ENCODE measurements around the gene GDPD3.

Gene GDPD3

DNA sequence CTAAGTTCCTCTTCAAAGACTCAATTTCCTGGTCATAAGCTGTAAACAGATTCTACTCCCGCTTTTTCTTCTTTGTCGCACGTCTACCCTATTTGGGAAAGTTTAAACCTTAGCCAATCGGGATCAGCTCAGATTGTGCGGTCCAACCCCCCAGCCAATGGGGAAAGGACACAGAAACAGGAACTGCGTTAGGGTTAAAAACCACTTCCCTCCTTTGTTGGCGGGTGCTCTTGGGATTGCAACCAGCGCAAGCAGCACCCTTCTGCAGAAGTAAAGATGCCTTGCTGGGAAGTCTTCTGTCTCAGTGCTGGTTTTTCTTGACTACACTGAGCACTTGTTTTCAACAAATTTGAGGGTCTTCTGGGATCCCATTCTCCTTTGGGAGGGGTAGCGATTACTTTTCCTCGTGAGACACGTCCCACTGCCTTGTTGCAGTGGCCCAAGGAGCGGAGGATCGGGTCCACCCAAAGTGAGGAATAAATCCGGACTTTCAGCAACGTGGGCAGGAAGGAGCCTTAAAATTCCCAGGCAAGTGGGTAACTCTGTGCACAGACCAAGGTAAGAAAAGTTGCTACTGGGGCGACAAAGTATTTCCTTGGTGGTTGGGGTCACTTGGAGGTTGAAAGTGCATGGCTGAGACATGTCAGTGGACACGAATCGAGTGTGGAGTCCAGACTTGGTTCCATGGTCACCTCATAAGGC is 16.3 kb downstream of the GDPD3 start:
- intact Hi-C loops (cut with DNase I) = loop anchor here (1.0 to 10.0 kb wide), 2 partner anchors 25 to 428 kb away; partner anchors contain the start of gene ZNF768
- DNase-seq = peak in 1 of 10 donors; percentile 49

DNA sequence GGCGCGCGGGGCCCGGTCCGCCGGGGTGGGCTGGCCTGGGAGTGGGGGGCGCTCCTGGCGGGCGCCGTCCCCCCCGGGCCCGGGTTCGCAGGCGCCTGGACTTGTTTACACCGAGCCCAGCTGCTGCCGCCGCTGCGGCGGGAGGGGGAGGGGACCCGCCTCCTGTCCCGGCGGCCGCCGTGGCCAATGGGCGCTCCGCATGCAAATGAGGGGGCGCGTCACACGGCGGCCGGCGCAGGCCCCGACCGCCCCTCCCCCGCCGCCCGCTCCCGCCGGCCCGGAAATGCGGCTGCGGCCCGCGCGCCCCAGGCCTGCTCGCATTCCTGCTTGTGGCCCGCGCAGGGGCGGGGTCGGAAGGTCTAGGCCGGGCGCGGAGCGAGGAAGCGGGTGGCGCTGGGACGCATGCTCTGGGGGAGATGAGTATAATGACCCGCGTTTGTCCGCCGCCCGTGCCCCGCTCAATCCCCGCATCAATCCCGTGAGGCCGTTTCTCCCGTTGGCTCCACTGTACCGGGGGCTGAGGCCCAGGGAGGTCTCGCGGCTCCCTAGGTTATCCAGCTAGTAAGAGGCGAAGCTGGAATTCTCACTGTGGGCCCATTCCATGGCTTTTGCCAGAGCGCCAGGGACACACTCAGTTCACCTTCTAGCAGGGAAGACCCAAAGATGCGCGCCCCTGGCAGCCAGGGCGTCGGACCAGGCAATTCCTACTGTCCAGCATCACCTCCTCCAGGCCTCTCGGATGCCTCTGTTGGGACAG is 17.1 kb downstream of the GDPD3 start, which contains the start of gene YPEL3:
TSS of gene YPEL3 (minus strand) at position 109 of the 757 bp plus-strand sequence. CDS start 731 bp downstream, outside the sequence.
- intact Hi-C loops (cut with DNase I) = loop anchor here (1.0 to 10.0 kb wide), 2 partner anchors 26 to 429 kb away; partner anchors contain the start of gene ZNF768

DNA sequence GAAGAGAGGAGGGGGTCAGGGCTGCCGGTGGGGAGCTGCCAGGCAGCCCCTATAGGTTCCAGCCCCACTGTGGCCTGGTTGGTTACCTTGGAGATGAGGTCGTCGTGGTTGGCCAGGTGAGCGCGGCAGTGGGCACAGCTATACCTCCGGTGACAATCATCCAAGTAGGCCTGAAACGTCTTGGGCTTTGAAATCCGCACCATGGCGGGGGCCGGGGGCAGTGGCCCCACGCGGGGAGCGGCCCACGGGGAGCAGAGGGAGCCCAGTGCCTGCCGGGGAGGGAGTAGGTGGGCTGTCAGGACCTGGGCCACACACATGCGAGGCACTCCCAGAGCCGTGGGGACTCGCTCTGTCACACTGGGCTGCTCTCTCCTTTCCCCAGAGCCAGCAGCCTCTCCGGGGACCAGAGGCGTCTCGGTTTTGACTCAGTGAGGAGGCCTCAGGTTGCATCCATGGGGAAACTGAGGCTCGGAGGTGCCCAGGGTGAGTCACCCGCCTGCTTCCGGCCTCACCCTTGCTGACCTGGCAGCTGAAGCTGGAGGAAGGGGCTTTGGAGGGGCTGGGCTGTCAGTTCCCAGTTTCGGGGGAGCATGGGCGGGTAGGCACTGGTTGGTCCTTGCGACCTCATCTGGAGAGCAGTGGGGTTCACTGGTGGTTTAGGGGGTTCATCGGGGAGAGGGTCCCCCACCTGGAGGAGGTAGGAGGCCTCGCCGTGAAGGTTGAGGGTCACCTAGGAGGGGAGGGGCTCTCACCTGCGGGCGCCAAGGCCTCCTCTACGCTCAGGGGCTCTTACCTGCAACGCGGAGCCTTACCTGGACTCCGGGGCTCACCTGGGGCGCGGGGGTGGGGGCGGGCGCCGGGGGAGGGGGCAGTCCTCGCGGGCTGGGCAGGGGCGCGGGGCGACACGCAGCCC is 17.9 kb downstream of the GDPD3 start:
- intact Hi-C loops (cut with DNase I) = loop anchor here (1.0 to 10.0 kb wide), 2 partner anchors 27 to 429 kb away; partner anchors contain the start of gene ZNF768
- peak in 5 of 10 donors; percentile 25 to 86 (median 67) for DNase-seq

More for the DNA sequence above, 17.1 kb downstream of the GDPD3 start, which contains the start of gene YPEL3:
- peak; percentile 79 to 99 (median 93) for DNase-seq

DNA sequence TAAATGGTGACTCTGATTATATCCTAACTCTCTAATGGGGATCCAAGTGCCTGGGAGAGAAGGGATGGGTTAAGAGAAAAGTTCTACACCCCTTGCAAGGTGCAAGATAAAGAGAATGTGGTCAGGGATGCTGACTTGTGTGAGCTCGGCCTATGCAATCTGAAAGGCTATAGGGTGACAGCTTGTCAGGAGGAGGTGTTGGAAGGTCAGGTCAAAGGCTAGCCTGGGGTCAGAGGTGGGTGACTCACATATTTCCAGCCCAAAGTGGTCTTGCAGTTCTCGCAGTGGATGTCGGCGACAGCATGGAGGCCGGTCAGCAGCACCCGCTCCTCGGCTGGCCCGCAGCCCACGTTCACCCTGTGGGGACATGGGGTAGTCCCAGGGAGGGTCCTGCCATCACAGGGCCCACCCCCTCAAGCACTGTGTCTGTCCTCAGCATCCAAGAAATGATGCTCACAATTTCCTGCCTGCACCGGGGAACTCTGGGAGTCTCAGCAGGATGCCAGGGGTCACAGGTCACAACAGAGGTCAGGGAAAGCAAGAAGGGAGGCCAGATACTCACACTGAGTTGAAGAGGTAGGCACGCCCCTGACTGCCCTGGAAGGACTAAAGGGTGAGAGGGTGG is 18.7 kb downstream of the GDPD3 start:
- intact Hi-C loops (cut with DNase I) = loop anchor here (10.0 kb wide), 1 partner anchor 430 kb away; the partner anchor contains the start of gene ZNF768
- peak in 1 of 10 donors; percentile 31 for DNase-seq

DNA sequence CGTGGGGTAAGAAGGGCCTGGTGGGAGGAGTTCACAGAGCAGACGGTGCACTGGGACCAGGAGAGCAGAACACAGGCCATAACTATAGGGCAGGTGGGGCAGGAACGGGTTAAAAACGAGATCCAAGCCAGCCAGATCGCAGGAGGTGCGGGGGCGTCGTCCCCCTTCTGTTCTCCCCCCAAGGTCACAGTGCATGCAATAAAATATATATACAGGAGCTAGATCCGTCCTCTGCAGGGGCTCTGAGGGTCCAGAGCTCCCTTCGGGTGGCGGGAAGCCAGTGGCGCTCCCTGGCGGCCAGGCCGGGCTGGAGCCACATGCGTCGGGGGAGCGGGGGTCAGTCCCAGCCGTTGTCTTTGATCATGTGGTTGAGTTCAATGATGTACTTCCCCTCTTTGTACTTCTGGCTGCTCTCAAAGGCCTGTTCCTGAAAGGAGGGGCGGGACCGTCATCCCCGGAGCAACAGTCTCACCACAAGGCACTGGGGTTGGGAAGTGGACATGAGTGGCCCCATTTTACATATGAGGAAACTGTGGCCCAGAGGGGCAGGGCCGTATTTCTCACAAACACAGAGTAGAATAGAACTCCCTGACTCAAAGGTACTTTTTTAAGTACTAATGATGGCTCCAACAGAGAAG is 20.8 kb downstream of the GDPD3 start:
- peak in 8 of 10 donors; percentile 49 to 94 (median 61) for DNase-seq
- intact Hi-C loops (cut with DNase I) = loop anchor here (1.0 to 10.0 kb wide), 2 partner anchors 31 to 432 kb away; partner anchors contain the start of genes MAPK3 and ZNF768

DNA sequence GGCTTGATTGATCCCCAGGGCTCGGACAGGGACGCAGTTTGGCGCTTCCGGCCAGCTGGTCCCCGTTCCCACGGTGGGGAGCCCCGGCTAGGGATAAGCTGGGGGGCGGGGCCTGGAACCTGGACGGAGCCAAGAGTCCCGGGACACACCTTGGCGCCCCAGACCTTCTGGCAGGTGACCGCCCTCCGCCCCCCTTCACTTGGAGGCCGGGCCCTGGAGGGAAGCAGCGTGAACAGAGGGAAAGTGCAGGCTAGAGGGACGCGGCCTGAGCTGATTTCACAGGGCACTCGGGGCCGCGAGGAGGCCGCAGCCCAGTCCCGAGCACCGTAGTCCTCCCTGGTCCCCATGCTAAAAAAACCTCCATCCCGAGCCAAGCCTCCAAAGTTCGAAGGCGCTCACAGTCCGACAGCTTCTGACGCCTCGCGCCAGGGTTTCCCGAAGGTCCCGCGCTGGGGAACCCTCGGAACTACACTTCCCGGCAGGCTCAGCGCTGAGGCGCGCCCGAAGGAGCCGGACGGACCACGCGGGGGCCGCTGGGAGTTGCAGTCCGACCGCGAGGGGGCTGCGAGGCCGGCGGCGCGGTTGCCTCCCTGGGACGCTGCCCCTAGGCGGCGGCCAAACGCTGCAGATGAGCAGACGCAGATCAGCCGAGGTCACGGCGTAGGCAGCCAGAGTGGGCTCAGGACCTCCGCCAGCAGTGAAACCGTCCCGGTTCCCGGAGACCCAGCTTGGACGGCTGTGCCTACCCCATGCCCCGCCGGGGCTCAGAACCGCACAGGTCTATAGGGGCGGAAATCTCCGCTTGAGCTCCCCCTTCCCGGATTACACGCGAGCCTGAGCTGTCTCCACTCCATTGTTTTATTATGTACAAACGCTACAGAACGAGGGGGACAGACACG is 21.6 kb downstream of the GDPD3 start, which contains the start of gene TBX6:
TSS of gene TBX6 (minus strand) at position 451 of the 899 bp plus-strand sequence. CDS start 731 bp downstream, outside the sequence.
- peak; percentile 87 to 99 (median 94) for DNase-seq
- intact Hi-C loops (cut with DNase I) = loop anchor here (1.0 to 10.0 kb wide), 2 partner anchors 32 to 433 kb away; partner anchors contain the start of genes MAPK3 and ZNF768

DNA sequence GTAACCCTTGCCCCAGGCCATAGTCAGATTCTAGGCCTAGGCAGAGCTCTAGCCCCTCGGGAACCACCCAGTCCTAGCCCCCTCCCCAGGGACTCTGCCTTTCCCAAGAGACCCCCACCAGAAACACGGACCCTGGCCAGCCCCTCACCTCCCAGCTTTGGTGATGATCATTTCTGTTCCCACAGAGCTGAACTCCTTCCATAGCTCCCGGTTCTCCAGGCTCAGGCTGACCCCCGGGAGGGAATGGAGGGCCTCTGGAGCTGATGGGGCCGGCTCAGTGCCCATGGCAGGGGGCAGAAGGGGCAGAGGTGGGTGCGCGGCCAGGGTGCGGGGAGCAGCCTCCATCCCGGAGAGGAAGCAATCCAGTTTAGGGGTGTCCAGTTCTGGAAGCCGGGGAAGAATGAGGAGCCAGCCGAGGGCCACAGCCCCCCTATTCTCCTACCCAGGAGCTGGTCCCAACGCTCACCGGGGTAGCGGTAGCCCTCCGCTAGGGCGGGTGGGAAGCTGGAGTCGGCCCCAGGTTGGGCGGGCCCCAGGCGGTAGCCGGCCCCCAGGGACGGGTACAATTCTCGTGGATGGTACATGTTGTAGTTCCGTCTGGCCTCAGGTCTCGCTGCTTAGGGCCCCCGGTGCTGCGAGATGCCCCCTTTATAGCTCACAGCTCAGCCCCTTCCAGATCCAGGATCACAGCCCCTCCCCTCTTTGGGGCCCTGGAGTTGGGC is 22.6 kb downstream of the GDPD3 start:
- intact Hi-C loops (cut with DNase I) = loop anchor here (10.0 kb wide), 1 partner anchor 434 kb away; the partner anchor contains the start of gene ZNF768

DNA sequence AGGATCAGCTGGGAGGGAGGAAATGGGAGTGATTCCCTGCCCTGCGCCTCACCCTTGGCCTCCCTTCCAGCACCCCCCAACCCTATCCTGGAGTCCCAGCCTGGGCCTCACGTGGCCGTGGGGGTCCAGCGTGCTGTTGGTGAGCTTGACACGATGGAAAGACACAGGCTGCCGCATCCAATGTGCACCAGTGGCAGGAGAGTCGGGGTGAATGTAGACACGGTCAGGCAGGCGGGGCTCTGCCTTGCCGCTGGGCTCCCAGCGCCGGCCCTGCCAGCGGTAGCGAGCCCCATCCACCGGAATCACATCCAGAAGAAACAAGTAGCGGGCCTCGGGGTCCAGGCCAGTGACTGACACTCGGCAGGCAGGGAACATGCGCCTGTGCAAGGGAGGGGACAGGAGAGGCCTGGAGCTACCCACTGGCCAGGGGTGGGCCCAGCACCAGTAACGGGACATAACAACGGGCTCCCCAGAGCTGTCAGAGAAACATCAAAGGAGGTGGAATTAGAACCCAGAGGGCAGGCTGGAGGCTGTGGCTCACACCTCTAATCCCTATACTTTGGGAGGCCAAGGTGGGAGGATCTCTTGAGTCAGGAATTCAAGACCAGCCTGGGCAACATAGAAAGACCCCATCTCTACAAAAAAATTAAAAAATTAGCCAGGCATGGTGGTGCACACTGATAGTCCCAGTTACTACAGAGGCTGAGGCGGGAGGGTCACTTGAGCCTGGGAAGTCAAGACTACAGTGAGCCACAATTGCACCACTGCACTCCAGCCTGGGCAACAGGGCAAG is 24.3 kb downstream of the GDPD3 start:
- intact Hi-C loops (cut with DNase I) = no loop called here
- DNase-seq = peak in 3 of 10 donors; percentile 27 to 79 (median 50)

More for the DNA sequence above, 22.6 kb downstream of the GDPD3 start:
- peak in 3 of 10 donors; percentile 62 to 77 (median 67) for DNase-seq

DNA sequence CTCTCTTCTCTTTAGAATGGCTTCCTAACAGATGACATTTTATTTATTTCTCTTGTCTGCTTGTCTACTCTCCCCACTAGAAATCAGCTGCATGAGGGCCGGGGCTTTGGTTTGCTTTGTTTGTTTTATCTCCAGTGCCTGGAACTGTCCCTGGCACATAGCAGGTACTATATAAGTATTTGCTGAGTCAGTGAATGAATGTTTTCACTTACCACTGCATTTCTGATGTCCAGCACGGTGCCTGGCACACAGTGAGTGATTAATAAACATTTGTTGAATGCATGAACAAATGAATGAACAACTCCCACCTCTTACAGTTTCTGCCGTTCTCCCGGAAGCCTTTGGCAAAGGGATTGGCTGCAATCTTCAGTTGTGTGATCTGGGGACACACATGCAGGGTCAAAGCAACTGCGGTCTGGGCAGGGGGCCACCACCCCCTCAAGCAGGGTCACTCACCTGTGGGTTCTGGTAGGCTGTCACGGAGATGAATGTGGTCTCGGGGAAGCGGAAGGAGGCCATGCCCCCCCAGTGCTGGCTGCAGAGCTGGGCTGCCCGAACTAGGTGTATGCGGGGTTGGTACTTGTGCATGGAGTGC is 25.0 kb downstream of the GDPD3 start:
- intact Hi-C loops (cut with DNase I) = no loop called here
- DNase-seq = peak in 1 of 10 donors; percentile 34

DNA sequence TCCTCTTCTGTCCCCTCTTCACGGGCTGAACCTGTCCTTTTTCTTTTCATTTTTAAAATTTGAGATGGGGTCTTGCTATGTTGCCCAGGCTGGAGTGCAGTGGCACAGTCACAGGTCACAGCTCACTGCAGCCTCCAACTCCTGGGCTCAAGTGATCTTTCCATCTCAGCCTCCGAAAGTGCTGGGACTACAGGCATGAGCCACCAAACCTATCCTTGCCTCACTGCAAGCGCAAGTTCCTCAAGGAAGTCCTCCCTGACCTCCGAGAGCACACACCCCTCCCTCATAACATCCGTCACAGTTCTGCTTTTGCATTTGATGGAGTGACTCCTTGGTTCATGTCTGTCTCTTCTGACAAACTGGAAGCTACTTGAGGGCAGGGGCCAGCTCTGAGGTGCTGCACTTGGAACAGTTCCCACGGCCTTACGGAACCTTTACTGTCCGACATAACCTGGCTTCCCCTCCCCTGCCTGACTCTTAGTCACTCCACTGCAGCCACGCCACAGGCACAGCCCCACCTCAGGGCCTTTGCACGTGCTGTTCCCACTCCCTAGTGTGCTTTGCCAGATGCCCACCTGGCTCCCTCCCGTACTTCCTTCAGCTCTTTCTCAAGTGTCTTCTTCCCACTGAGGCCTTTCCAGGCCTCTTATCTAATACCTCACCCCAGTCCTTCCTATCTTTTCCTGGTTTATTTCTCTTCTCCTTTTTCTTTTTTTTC is 26.0 kb downstream of the GDPD3 start:
- DNase-seq = peak in 3 of 10 donors; percentile 28 to 44 (median 43)
- intact Hi-C loops (cut with DNase I) = no loop called here

DNA sequence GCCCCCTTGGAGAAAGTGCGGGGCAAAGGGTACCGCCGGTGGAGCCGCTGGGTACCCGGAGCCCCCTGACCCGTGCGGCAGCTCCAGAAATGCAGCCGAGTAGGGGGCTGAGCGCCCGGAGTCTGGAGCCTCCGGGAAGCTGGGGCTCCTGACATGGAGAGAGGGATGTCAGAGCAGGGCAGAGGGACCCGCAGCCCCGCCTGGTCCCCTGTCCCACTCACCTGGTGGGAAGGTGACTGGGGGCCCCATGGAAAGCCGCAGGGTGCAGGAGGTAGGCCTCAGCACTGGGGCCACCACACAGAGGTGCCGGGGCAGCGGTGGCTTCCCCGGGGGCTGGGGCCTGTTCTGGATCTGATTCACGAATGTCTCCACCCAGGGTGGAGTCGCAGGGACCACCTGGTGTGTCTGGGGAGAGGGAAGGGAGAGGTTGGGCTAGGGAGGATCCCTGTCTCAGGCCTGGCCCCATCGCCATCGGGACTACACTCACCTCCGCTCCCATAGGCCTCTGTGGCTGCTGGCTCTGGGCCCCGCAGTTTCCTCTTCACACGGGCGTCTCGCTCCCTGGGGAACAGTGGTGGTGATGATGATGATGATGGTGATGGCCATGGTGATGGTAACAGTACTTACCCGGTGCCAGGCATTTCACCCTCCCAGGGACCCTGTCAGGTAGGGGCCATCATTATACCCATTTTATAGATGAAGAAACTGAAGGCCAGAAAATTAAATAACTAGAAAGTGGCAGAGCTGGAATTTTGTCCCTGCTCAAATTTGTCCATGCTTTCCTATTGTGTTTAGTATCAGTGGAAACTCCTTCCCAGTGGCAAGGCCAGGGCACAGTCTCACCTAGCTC is 26.8 kb downstream of the GDPD3 start:
- intact Hi-C loops (cut with DNase I) = no loop called here
- DNase-seq = peak in 3 of 10 donors; percentile 45 to 83 (median 64)

DNA sequence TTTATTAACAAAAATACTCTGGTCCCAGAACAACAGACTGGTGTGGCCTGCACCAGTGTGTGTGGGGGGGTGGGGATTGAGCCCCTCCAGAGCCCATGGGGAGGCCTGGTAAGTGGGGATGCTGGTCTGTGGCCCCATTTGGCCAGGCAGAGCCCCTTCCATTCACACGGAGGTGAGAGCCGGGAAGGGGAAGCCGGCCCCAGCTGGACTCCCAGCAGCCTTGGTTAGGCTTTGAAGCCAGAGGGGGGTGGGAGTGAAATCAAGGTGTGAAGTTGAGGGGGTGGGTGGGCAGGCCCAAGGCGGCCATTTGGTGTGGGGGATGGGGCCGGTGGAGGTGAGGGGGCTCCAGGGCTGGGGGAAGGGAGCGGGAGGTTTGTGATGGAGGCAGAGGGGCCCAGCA is 27.5 kb downstream of the GDPD3 start:
- DNase-seq = peak in 3 of 10 donors; percentile 32 to 43 (median 32)
- intact Hi-C loops (cut with DNase I) = no loop called here

DNA sequence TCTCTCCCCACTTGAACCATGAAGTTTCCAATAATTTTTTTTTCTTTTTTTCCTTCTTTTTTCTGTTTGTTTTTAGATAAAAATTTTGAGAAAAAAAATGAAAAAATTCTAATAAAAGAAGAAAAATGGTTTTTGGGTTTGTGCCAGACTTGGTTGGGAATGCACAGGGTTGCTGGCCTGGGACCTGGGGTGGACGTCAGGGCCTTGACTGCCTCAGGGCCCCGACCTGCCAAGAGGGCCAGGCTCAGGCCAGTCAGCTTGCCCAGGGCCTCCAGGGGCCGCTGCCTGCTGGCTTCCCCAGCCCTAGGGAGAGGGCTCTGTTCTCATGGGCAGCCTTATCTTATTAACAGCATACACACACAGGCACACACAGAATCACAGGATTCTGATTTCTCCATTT is 28.1 kb downstream of the GDPD3 start:
- intact Hi-C loops (cut with DNase I) = no loop called here
- DNase-seq = peak in 3 of 10 donors; percentile 27 to 55 (median 33)

DNA sequence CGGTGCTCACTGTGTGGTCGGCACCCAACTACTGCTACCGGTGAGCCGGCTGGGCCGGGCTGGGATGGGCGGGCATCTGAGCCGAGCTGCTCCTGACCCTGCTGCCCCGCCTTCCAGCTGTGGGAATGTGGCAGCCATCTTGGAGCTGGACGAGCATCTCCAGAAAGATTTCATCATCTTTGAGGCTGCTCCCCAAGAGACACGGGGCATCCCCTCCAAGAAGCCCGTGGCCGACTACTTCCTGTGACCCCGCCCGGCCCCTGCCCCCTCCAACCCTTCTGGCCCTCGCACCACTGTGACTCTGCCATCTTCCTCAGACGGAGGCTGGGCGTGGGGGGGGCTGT is 28.5 kb downstream of the GDPD3 start:
- DNase-seq = peak in 2 of 10 donors; percentile 27 to 60
- intact Hi-C loops (cut with DNase I) = no loop called here

Data from posterior cingulate gyrus (tissue), 11 donors.